ENCODE measurements around the gene DPCD. TPM values are rescaled to one million over a fixed set of nuclear protein-coding genes. Genes with fewer than 3 reads are reported as not detected.

Gene DPCD
- total and polyA plus RNA-seq, 2 of the 8 experiments (the other 6 are each of a cell fraction or from before 2014, with no cell fraction given): 21.2 to 31.4 TPM

GRCh38 chr10:101624526-101625102 lies 36.5 kb downstream of the DPCD start:
- Histone ChIP-seq H2AK5ac (ENCODE audit: low read depth, low read length) (no peak overlapping the region), H3K9ac (replicated peaks in 1 of 4; ENCODE audit: extremely low read depth in 1 of 4, low read depth in 3 of 4, low read length in 3 of 4) (no peak overlapping the region), H3K4me2 (ENCODE audit: insufficient read depth in 1 of 2, low read depth in 2 of 2, low read length in 2 of 2) (no peak overlapping the region), H3K79me1 (ENCODE audit: low read depth, low read length) (no peaks in the 10 kb centered on the region; the same call in 1 of the 2 replicates), H3K79me2 (ENCODE audit: control insufficient read depth in 1 of 2, insufficient read depth in 2 of 2, low read length in 2 of 2) (no peaks in the 10 kb centered on the region), H3K56ac (replicated peaks; ENCODE audit: insufficient read length, low read depth, low read length) (no peak overlapping the region), H3K4me1 (replicated peaks in 1 of 4; ENCODE audit: control insufficient read depth in 3 of 4, insufficient read depth in 4 of 4, low read length in 3 of 4) (no peaks in the 10 kb centered on the region; a peak in 1 of 7 replicates), H3K9me3 (ENCODE audit: insufficient read depth in 2 of 2, low read depth in 1 of 2, low read length in 1 of 2) (no peaks in the 10 kb centered on the region), H3K23ac (ENCODE audit: insufficient read length) (no peak overlapping the region), H2BK5ac (ENCODE audit: low read depth, low read length) (no peak overlapping the region), H4K20me1 (replicated peaks in 1 of 2; ENCODE audit: control insufficient read depth in 1 of 2, insufficient read depth in 2 of 2, low read length in 2 of 2) (no peaks in the 10 kb centered on the region), H3K23me2 (ENCODE audit: low read depth, low read length) (no peaks in the 10 kb centered on the region), H2AFZ (ENCODE audit: low read length) (no peak overlapping the region), H3K14ac (ENCODE audit: insufficient read length) (no peak overlapping the region), H4K8ac (ENCODE audit: extremely low read depth, insufficient read depth, low read length) (no peak overlapping the region), H3K4me3 (ENCODE audit: extremely low read depth in 1 of 4, insufficient read depth in 2 of 4, low read depth in 3 of 4, low read length in 4 of 4) (no peak overlapping the region), H2BK20ac (ENCODE audit: low read length) (no peak overlapping the region), H2BK120ac (replicated peaks; ENCODE audit: low read depth, low read length) (no peak overlapping the region), H2BK15ac (ENCODE audit: low read length) (no peak overlapping the region; the same call in 1 of the 2 replicates), H3K4ac (replicated peaks; ENCODE audit: insufficient read length, low read depth, low read length) (no peak overlapping the region), H4K91ac (replicated peaks; ENCODE audit: insufficient read length, low read length) (no peak overlapping the region), H3K27ac (ENCODE audit: low read depth, low read length) (no peak overlapping the region), H3K36me3 (ENCODE audit: control insufficient read depth in 2 of 4, insufficient read depth in 4 of 4, low read length in 3 of 4) (peaks cover 0 to 11% (median 2%) of the 10 kb centered on the region in 4 experiments; a peak in 2 of 8 replicates), H3K27me3 (replicated peaks in 1 of 4; ENCODE audit: control insufficient read depth in 3 of 4, extremely low read depth in 1 of 4, insufficient read depth in 3 of 4, low read length in 3 of 4) (no peaks in the 10 kb centered on the region), H4K5ac (ENCODE audit: insufficient read length, low read depth, low read length) (no peak overlapping the region), H2BK12ac (ENCODE audit: low read depth, low read length) (0 out of 2 replicates have a peak overlapping the region, but pooled peaks have one; percentile 27), H3K18ac (ENCODE audit: extremely low read depth, low read length) (peak overlapping the region; percentile 32)
- ChIA-PET CTCF (ENCODE audit: partially characterized antibody) (interaction anchor here (1.1 to 5.6 kb wide), 3 partner anchors 9 to 156 kb away, joined by 3 to 25 read pairs (median 5); no protein-coding TSS in a partner anchor), POLR2A (ENCODE audit: partially characterized antibody) (interaction anchor here (0.6 to 1.3 kb wide), 2 partner anchors 11 to 107 kb away, joined by 3 read pairs; no protein-coding TSS in a partner anchor)
- FAIRE-seq (no peak), DNase-seq (ENCODE audit: low read depth in 1 of 2, low spot score in 2 of 2) (no peak)
- WGBS, 2 experiments (ENCODE audit: extremely low coverage in 1 of 2, insufficient coverage in 1 of 2, insufficient read length in 1 of 2, insufficient replicate concordance in 2 of 2, low coverage in 1 of 2, low lambda C conversion rate in 2 of 2, missing lambda C conversion rate in 1 of 2): 89% methylated on average over 4 of the region's 4 CpGs; no CpG with 5 or more reads in 1 of the 2 experiments
- TF ChIP-seq PHF8 (conservative IDR thresholded peaks at IDR 0.05; ENCODE audit: low read depth, low read length) (no peak), CHD1 (IDR thresholded peaks at IDR 0.05; ENCODE audit: low read depth, low read length) (no peak), SP2 (IDR thresholded peaks at IDR 0.05; ENCODE audit: low read length) (no peak), BACH1 (IDR thresholded peaks at IDR 0.05; ENCODE audit: low read length) (no peak), EP300 (IDR thresholded peaks at IDR 0.05; ENCODE audit: borderline replicate concordance in 1 of 2, low read depth in 2 of 2, low read length in 2 of 2) (no peak), TEAD4 (IDR thresholded peaks at IDR 0.05; ENCODE audit: low read depth, low read length) (no peak), SIN3A (conservative IDR thresholded peaks at IDR 0.05 in 1 of 2, IDR thresholded peaks at IDR 0.05 in 1 of 2; ENCODE audit: low read depth in 1 of 2, low read length in 2 of 2) (no peak), CEBPB (IDR thresholded peaks at IDR 0.05; ENCODE audit: low read depth, low read length) (no peak), CTCF (IDR thresholded peaks at IDR 0.05; ENCODE audit: control extremely low read depth in 1 of 3, insufficient read depth in 1 of 3, low read depth in 1 of 3, low read length in 3 of 3) (no peak), FOSL1 (IDR thresholded peaks at IDR 0.05; ENCODE audit: insufficient read depth, low read depth, low read length) (no peak)

Data from H1 (cell line).